Mucosa of rectum (tissue), 2 donors: Measurements from ENCODE around the gene PF4V1.

Experiments
- H3K27ac ChIP-seq, 2 donors: one replicate each; pipeline ENCODE4 v1.7.0; 2013; ENCODE audit warnings: inconsistent platforms in 2 of 2, low read depth in 2 of 2, low read length in 2 of 2
- H3K27me3 ChIP-seq, 2 donors: one replicate each; pipeline ENCODE4 v1.7.0; 2013; ENCODE audit warnings: low read length in 2 of 2; ENCODE audit not compliant: control insufficient read depth in 2 of 2, insufficient read depth in 2 of 2
- H3K36me3 ChIP-seq, 2 donors: one replicate each; pipeline ENCODE4 v1.7.0; 2013; ENCODE audit warnings: low read length in 2 of 2; ENCODE audit not compliant: control insufficient read depth in 2 of 2, insufficient read depth in 2 of 2
- H3K4me1 ChIP-seq, 2 donors: one replicate each; pipeline ENCODE4 v1.7.0; 2013; ENCODE audit warnings: low read length in 2 of 2, mild to moderate bottlenecking in 1 of 2; ENCODE audit not compliant: control insufficient read depth in 2 of 2, insufficient read depth in 2 of 2
- H3K4me3 ChIP-seq, 2 donors: one replicate each; pipeline ENCODE4 v1.7.0; 2013; ENCODE audit warnings: low read length in 2 of 2
- H3K9ac ChIP-seq, 2 donors: one replicate each; pipeline ENCODE4 v1.7.0; 2013; ENCODE audit warnings: low read length in 2 of 2, low read depth in 1 of 2, mild to moderate bottlenecking in 1 of 2
- H3K9me3 ChIP-seq, 2 donors: one replicate each; pipeline ENCODE4 v1.7.0; 2013; ENCODE audit warnings: low read length in 2 of 2; ENCODE audit not compliant: control insufficient read depth in 2 of 2
- donor health status: healthy.
- donor health status: Normal muscosa, but diverticular disease.

PF4V1 gene

GRCh38 chr4:73902038-73902637, 49.0 kb downstream of the PF4V1 start:
- no peaks in the 10 kb centered on the region for H3K9me3 ChIP-seq
- H3K4me3 ChIP-seq: no peak overlapping the region
- H3K4me1 ChIP-seq: no peaks in the 10 kb centered on the region

GRCh38 chr4:73902817-73903547, 49.9 kb downstream of the PF4V1 start:
- no peaks in the 10 kb centered on the region for H3K4me1 ChIP-seq
- no peak overlapping the region for H3K9ac ChIP-seq
- H3K27me3 ChIP-seq: no peaks in the 10 kb centered on the region
- H3K36me3 ChIP-seq: no peaks in the 10 kb centered on the region
- H3K4me3 ChIP-seq: no peak overlapping the region
- no peaks in the 10 kb centered on the region for H3K9me3 ChIP-seq
- H3K27ac ChIP-seq: no peak overlapping the region

More at GRCh38 chr4:73902038-73902637, 49.0 kb downstream of the PF4V1 start:
- Histone ChIP-seq H3K9ac (no peak overlapping the region), H3K27me3 (no peaks in the 10 kb centered on the region), H3K27ac (no peak overlapping the region), H3K36me3 (no peaks in the 10 kb centered on the region)
